HepG2 (cell line): Measurements from ENCODE around the gene SAMD8. TPM values are rescaled to one million over a fixed set of nuclear protein-coding genes. Genes with fewer than 3 reads are reported as not detected.

ENCODE experiments used
- CENPT ChIP-seq: sonication (generic); formaldehyde crosslinking; IDR thresholded peaks from 2 replicates; pipeline ENCODE4 v1.8.0; 2022; ENCODE audit warnings: low read depth, mild to moderate bottlenecking, moderate library complexity, missing genetic modification reagents
- CHCHD3 ChIP-seq: sonication (generic); formaldehyde crosslinking; IDR thresholded peaks from 2 replicates; pipeline ENCODE4 v1.8.0; 2022; ENCODE audit warnings: mild to moderate bottlenecking, missing genetic modification reagents, moderate library complexity
- ELF1 ChIP-seq: sonication (generic); formaldehyde crosslinking; IDR thresholded peaks from 2 replicates; pipeline ENCODE4 v1.4.0; 2020; ENCODE audit warnings: missing genetic modification reagents
- ETV5 ChIP-seq: IDR thresholded peaks from 2 replicates; pipeline ENCODE4 v1.6.1; 2018; ENCODE audit warnings: missing biosample characterization, missing genetic modification reagents, inconsistent platforms, borderline replicate concordance
- GPBP1L1 ChIP-seq: sonication (generic); formaldehyde crosslinking; IDR thresholded peaks from 2 replicates; pipeline ENCODE4 v1.5.0; 2020; ENCODE audit warnings: mild to moderate bottlenecking, missing genetic modification reagents
- GTF2F1 ChIP-seq: fragments of 150-350 bp; IDR thresholded peaks from 2 replicates; pipeline ENCODE4 v1.6.1; 2014; ENCODE audit warnings: low read length
- HOXA5 ChIP-seq: sonication (generic); formaldehyde crosslinking; IDR thresholded peaks from 2 replicates; pipeline ENCODE4 v1.4.0; 2020; ENCODE audit warnings: missing genetic modification reagents
- IRF2 ChIP-seq: IDR thresholded peaks from 2 replicates; pipeline ENCODE4 v1.6.1; 2018; ENCODE audit warnings: missing genetic modification reagents, missing compliant biosample characterization
- KLF13 ChIP-seq: sonication (generic); formaldehyde crosslinking; IDR thresholded peaks from 2 replicates; pipeline ENCODE4 v1.4.0; 2020; ENCODE audit warnings: mild to moderate bottlenecking, missing genetic modification reagents
- MIXL1 ChIP-seq: IDR thresholded peaks from 2 replicates; pipeline ENCODE4 v1.6.1; 2016
- NAIF1 ChIP-seq: sonication (generic); formaldehyde crosslinking; IDR thresholded peaks from 2 replicates; pipeline ENCODE4 v1.5.0; 2020; ENCODE audit warnings: mild to moderate bottlenecking, missing genetic modification reagents, borderline replicate concordance
- PPARG ChIP-seq: conservative IDR thresholded peaks from 2 replicates; pipeline ENCODE4 v1.6.1; 2016; ENCODE audit warnings: missing biosample characterization, missing genetic modification reagents
- REST ChIP-seq, 2 experiments: IDR thresholded peaks; 2 replicates each; pipeline ENCODE4 v1.6.1; 2011 to 2012; ENCODE audit warnings: low read length in 2 of 2, borderline replicate concordance in 1 of 2, low read depth in 1 of 2, mild to moderate bottlenecking in 1 of 2, moderate library complexity in 1 of 2
- RFXAP ChIP-seq: sonication (generic); formaldehyde crosslinking; IDR thresholded peaks from 2 replicates; pipeline ENCODE4 v1.4.0; 2020; ENCODE audit warnings: missing genetic modification reagents, borderline replicate concordance
- SATB2 ChIP-seq: sonication (generic); formaldehyde crosslinking; IDR thresholded peaks from 2 replicates; pipeline ENCODE4 v1.5.0; 2020; ENCODE audit warnings: missing genetic modification reagents
- SIN3B ChIP-seq: fragments of 150-350 bp; IDR thresholded peaks from 2 replicates; pipeline ENCODE4 v1.6.1; 2014; ENCODE audit warnings: low read length
- SP5 ChIP-seq: IDR thresholded peaks from 2 replicates; pipeline ENCODE4 v1.6.1; 2016; ENCODE audit warnings: low read depth, borderline replicate concordance
- SPEN ChIP-seq: sonication (generic); formaldehyde crosslinking; IDR thresholded peaks from 2 replicates; pipeline ENCODE4 v1.5.1; 2020; ENCODE audit warnings: low read depth, mild to moderate bottlenecking, missing genetic modification reagents
- ZNF234 ChIP-seq: sonication (generic); formaldehyde crosslinking; conservative IDR thresholded peaks from 2 replicates; pipeline ENCODE4 v1.5.1; 2020; ENCODE audit warnings: mild to moderate bottlenecking, missing genetic modification reagents
- ZNF263 ChIP-seq: sonication (generic); formaldehyde crosslinking; IDR thresholded peaks from 2 replicates; pipeline ENCODE4 v1.4.0; 2020; ENCODE audit warnings: missing genetic modification reagents
- ZNF362 ChIP-seq: sonication (generic); formaldehyde crosslinking; IDR thresholded peaks from 2 replicates; pipeline ENCODE4 v1.4.0; 2020; ENCODE audit warnings: missing genetic modification reagents, mild to moderate bottlenecking, borderline replicate concordance
- ZNF44 ChIP-seq: sonication (generic); formaldehyde crosslinking; IDR thresholded peaks from 2 replicates; pipeline ENCODE4 v1.5.1; 2020; ENCODE audit warnings: mild to moderate bottlenecking, missing genetic modification reagents
- ZNF619 ChIP-seq: sonication (generic); formaldehyde crosslinking; IDR thresholded peaks from 2 replicates; pipeline ENCODE4 v1.4.0; 2020; ENCODE audit warnings: mild to moderate bottlenecking, missing genetic modification reagents
- ZNF75D ChIP-seq: sonication (generic); formaldehyde crosslinking; IDR thresholded peaks from 2 replicates; pipeline ENCODE4 v1.8.1; 2023; ENCODE audit warnings: missing genetic modification reagents, mild to moderate bottlenecking, borderline replicate concordance
- ZNF839 ChIP-seq: sonication (generic); formaldehyde crosslinking; IDR thresholded peaks from 2 replicates; pipeline ENCODE4 v1.4.0; 2020; ENCODE audit warnings: missing genetic modification reagents, mild to moderate bottlenecking, borderline replicate concordance
- polyA plus RNA-seq, 8 experiments: library from polyadenylated mRNA; depleted of rRNA in 3 of 8; stranded (reverse) in 7 of 8; unstranded in 1 of 8; fragments of >200 nt; fragmentation: Illumina TruSeq in 4 of 8; extraction: Trizol in 4 of 8; gene quantifications; 2 replicates each; pipeline versions ENCODE4 v1.2.1 to v1.2.3, GENCODE V29; 2011 to 2016; ENCODE audit warnings: low read depth in 4 of 8, missing spikeins in 1 of 8, mixed read lengths in 1 of 8; ENCODE audit not compliant: insufficient read depth in 1 of 8
- total RNA-seq, 5 experiments: library from RNA; depleted of rRNA; stranded (reverse); fragments of >200 nt; fragmentation: Illumina TruSeq; extraction: Trizol; gene quantifications; 2 replicates each; pipeline ENCODE4 v1.2.3, GENCODE V29; 2016; ENCODE audit warnings: low read depth in 1 of 5

SAMD8 gene
- total and polyA plus RNA-seq, 2 of the 13 experiments (the other 11 are each of a cell fraction or from before 2014, with no cell fraction given), result 10.4 to 13.2 TPM

- TF ChIP-seq GTF2F1, result no peak
- peak in 1 of 2 experiments; percentile 56; a peak in 1 of 4 replicates for TF ChIP-seq REST (IDR thresholded peaks at IDR 0.05; ENCODE audit: borderline replicate concordance in 1 of 2, low read depth in 1 of 2, low read length in 2 of 2)
- 0 out of 2 replicates have a peak, but pooled peaks have one; percentile 31 for TF ChIP-seq ELF1 (CRISPR knock-in tag)
- peak; percentile 72; the same call in 1 of the 2 replicates for TF ChIP-seq ETV5 (CRISPR knock-in tag)
- peak; percentile 80 for TF ChIP-seq PPARG (CRISPR knock-in tag)
- peak; percentile 50; the same call in 1 of the 2 replicates for TF ChIP-seq ZNF362
- TF ChIP-seq SPEN (CRISPR knock-in tag), result no peak
- peak; percentile 62; the same call in 1 of the 2 replicates for TF ChIP-seq MIXL1 (CRISPR knock-in tag)
- no peak for TF ChIP-seq KLF13 (CRISPR knock-in tag)
- TF ChIP-seq ZNF839 (CRISPR knock-in tag), result no peak
- TF ChIP-seq IRF2, result peak; percentile 30; the same call in 1 of the 2 replicates
- no peak for TF ChIP-seq CHCHD3 (CRISPR knock-in tag)
- TF ChIP-seq GPBP1L1 (CRISPR knock-in tag), result no peak
- TF ChIP-seq ZNF75D, result no peak
- TF ChIP-seq HOXA5 (CRISPR knock-in tag), result peak; percentile 31; the same call in 1 of the 2 replicates
- TF ChIP-seq NAIF1, result no peak
- TF ChIP-seq ZNF263 (CRISPR knock-in tag), result no peak
- TF ChIP-seq SATB2 (CRISPR knock-in tag), result peak; percentile 75; the same call in 1 of the 2 replicates
- no peak for TF ChIP-seq ZNF234 (CRISPR knock-in tag)
- no peak for TF ChIP-seq CENPT
- peak; percentile 62; the same call in 1 of the 2 replicates for TF ChIP-seq RFXAP (CRISPR knock-in tag)
- peak; percentile 41; the same call in 1 of the 2 replicates for TF ChIP-seq SP5 (CRISPR knock-in tag)
- no peak for TF ChIP-seq SIN3B
- no peak for TF ChIP-seq ZNF44 (CRISPR knock-in tag)
- no peak for TF ChIP-seq ZNF619 (CRISPR knock-in tag)
These were observed 56.8 kb downstream of the SAMD8 start (continued) for GRCh38 chr10:75168275-75168674.
